K562 (cell line): ENCODE measurements around the gene EEFSEC. TPM values are rescaled to one million over a fixed set of nuclear protein-coding genes. Genes with fewer than 3 reads are reported as not detected.

Source experiments
- ATF1 ChIP-seq, 2 experiments: fragments of 450-650 bp in 1 of 2; IDR thresholded peaks; 2 replicates each; pipeline ENCODE4 v1.6.1; 2016; ENCODE audit warnings: missing compliant biosample characterization in 1 of 2, missing genetic modification characterization in 1 of 2
- ATF7 ChIP-seq: fragments of 450-650 bp; IDR thresholded peaks from 2 replicates; pipeline ENCODE4 v1.7.1; 2014; ENCODE audit warnings: mild to moderate bottlenecking, moderate library complexity
- BCL6 ChIP-seq: fragments of 250-450 bp; sonication (Bioruptor Pico); IDR thresholded peaks from 2 replicates; pipeline ENCODE4 v1.4.0; 2020
- BRD4 ChIP-seq: fragments of 200-600 bp; sonication (generic); IDR thresholded peaks from 2 replicates; pipeline ENCODE4 v1.6.1; 2017; ENCODE audit warnings: inconsistent platforms
- BRF2 ChIP-seq: IDR thresholded peaks from 3 replicates; pipeline ENCODE4 v1.6.1; 2011; ENCODE audit warnings: borderline replicate concordance, mild to moderate bottlenecking; ENCODE audit not compliant: insufficient read length, insufficient read depth
- CTBP1 ChIP-seq: fragments of 450-650 bp; IDR thresholded peaks from 2 replicates; pipeline ENCODE4 v1.6.1; 2016; ENCODE audit warnings: borderline replicate concordance
- CXXC5 ChIP-seq: fragments of 250-450 bp; sonication (Bioruptor Pico); IDR thresholded peaks from 2 replicates; pipeline ENCODE4 v1.8.0; 2022; ENCODE audit warnings: inconsistent platforms, mild to moderate bottlenecking, moderate library complexity
- DMBX1 ChIP-seq: fragments of 250-450 bp; sonication (Bioruptor Pico); IDR thresholded peaks from 2 replicates; pipeline ENCODE4 v1.8.0; 2022; ENCODE audit warnings: inconsistent platforms, mild to moderate bottlenecking, moderate library complexity, borderline replicate concordance
- HSF4 ChIP-seq: fragments of 250-450 bp; sonication (Bioruptor Pico); IDR thresholded peaks from 2 replicates; pipeline ENCODE4 v2.1.2; 2022; ENCODE audit warnings: mild to moderate bottlenecking, moderate library complexity, borderline replicate concordance
- JUN ChIP-seq, 2 experiments: sonication (generic) in 1 of 2; formaldehyde crosslinking in 1 of 2; IDR thresholded peaks; 2 replicates each; pipeline versions ENCODE4 v1.6.1 to v1.8.0; 2012 to 2022; ENCODE audit warnings: borderline replicate concordance in 2 of 2, mild to moderate bottlenecking in 2 of 2, improper control_type of control experiment in 1 of 2, low read depth in 1 of 2, low read length in 1 of 2, missing genetic modification reagents in 1 of 2
- JUNB ChIP-seq: fragments of 450-650 bp; formaldehyde crosslinking; conservative IDR thresholded peaks from 2 replicates; pipeline ENCODE4 v1.4.0; 2020; ENCODE audit warnings: mild to moderate bottlenecking
- KDM1A ChIP-seq, 2 experiments: fragments of 450-650 bp; IDR thresholded peaks; 2 replicates each; pipeline ENCODE4 v1.6.1; 2016; ENCODE audit warnings: mild to moderate bottlenecking in 2 of 2
- NR2C2 ChIP-seq, 2 experiments: fragments of 200-800 bp in 1 of 2; sonication (Bioruptor generic) in 1 of 2; sonication (generic) in 1 of 2; formaldehyde crosslinking in 1 of 2; IDR thresholded peaks; 2 replicates each; pipeline versions ENCODE4 v1.6.1 to v1.8.0; 2016 to 2022; ENCODE audit warnings: mild to moderate bottlenecking in 1 of 2, missing compliant biosample characterization in 1 of 2, missing genetic modification characterization in 1 of 2, missing genetic modification reagents in 1 of 2
- POLR2B ChIP-seq: fragments of 450-650 bp; IDR thresholded peaks from 2 replicates; pipeline ENCODE4 v1.6.1; 2018; ENCODE audit warnings: low read depth; ENCODE audit not compliant: partially characterized antibody
- POLR2G ChIP-seq: fragments of 200-400 bp; formaldehyde crosslinking; IDR thresholded peaks from 2 replicates; pipeline ENCODE4 v1.6.1; 2017; ENCODE audit warnings: low read depth, mild to moderate bottlenecking, antibody characterized with exemption, low read length, moderate library complexity
- PYGO2 ChIP-seq: fragments of 450-650 bp; IDR thresholded peaks from 2 replicates; pipeline ENCODE4 v1.6.1; 2016; ENCODE audit warnings: mild to moderate bottlenecking, missing genetic modification characterization, moderate library complexity, missing compliant biosample characterization
- RUNX1 ChIP-seq: sonication (generic); IDR thresholded peaks from 2 replicates; pipeline ENCODE4 v1.6.1; 2016; ENCODE audit warnings: antibody characterized with exemption, low read depth
- TBL1XR1 ChIP-seq, 2 experiments: IDR thresholded peaks; 2 replicates each; pipeline ENCODE4 v1.6.1; 2012; ENCODE audit warnings: improper control_type of control experiment in 2 of 2, low read length in 2 of 2, mild to moderate bottlenecking in 1 of 2
- TEAD4 ChIP-seq, 2 experiments: sonication (generic) in 1 of 2; formaldehyde crosslinking in 1 of 2; IDR thresholded peaks; 2 replicates each; pipeline versions ENCODE4 v1.6.1 to v1.8.0; 2012 to 2022; ENCODE audit warnings: borderline replicate concordance in 1 of 2, inconsistent platforms in 1 of 2, low read length in 1 of 2, mild to moderate bottlenecking in 1 of 2, missing genetic modification reagents in 1 of 2
- TGIF2 ChIP-seq: sonication (generic); formaldehyde crosslinking; IDR thresholded peaks from 2 replicates; pipeline ENCODE4 v1.8.1; 2022; ENCODE audit warnings: mild to moderate bottlenecking, missing genetic modification reagents, moderate library complexity
- ZNF253 ChIP-seq: fragments of 250-450 bp; sonication (Bioruptor Pico); conservative IDR thresholded peaks from 2 replicates; pipeline ENCODE4 v1.6.1; 2021; ENCODE audit warnings: mild to moderate bottlenecking
- ZNF384 ChIP-seq: IDR thresholded peaks from 2 replicates; pipeline ENCODE4 v1.6.1; 2012; ENCODE audit warnings: low read depth, low read length, improper control_type of control experiment
- ZNF436 ChIP-seq: fragments of 250-450, 450-650 bp; sonication (Bioruptor Pico); formaldehyde crosslinking; IDR thresholded peaks from 2 replicates; pipeline ENCODE4 v1.7.0; 2020; ENCODE audit warnings: mild to moderate bottlenecking
- polyA plus RNA-seq, 8 experiments: library from polyadenylated mRNA; depleted of rRNA in 4 of 8; stranded (reverse) in 5 of 8; unstranded in 3 of 8; fragments of >200 nt; fragmentation: Nextera tagmentation in 2 of 8; fragmentation: Illumina TruSeq in 1 of 8; extraction: Ambion mirVana in 2 of 8; extraction: Trizol in 1 of 8; gene quantifications; 2 replicates each; pipeline versions ENCODE4 v1.2.1 to v1.2.3, GENCODE V29; 2011 to 2014; ENCODE audit warnings: inconsistent platforms in 1 of 8, missing spikeins in 1 of 8
- total RNA-seq, 7 experiments: library from RNA; depleted of rRNA in 6 of 7; stranded (reverse); fragments of >200 nt in 6 of 7; fragmentation: Illumina TruSeq in 2 of 7; extraction: Trizol in 2 of 7; gene quantifications; 2 replicates each; pipeline versions ENCODE4 v1.2.1 to v1.2.3, GENCODE V29; 2011 to 2021; ENCODE audit warnings: low replicate concordance in 1 of 7

The EEFSEC gene
- total and polyA plus RNA-seq, 9 of the 15 experiments (the other 6 are each of a cell fraction or from before 2014, with no cell fraction given): 0.35 to 11.8 (median 7.7) TPM

DNA sequence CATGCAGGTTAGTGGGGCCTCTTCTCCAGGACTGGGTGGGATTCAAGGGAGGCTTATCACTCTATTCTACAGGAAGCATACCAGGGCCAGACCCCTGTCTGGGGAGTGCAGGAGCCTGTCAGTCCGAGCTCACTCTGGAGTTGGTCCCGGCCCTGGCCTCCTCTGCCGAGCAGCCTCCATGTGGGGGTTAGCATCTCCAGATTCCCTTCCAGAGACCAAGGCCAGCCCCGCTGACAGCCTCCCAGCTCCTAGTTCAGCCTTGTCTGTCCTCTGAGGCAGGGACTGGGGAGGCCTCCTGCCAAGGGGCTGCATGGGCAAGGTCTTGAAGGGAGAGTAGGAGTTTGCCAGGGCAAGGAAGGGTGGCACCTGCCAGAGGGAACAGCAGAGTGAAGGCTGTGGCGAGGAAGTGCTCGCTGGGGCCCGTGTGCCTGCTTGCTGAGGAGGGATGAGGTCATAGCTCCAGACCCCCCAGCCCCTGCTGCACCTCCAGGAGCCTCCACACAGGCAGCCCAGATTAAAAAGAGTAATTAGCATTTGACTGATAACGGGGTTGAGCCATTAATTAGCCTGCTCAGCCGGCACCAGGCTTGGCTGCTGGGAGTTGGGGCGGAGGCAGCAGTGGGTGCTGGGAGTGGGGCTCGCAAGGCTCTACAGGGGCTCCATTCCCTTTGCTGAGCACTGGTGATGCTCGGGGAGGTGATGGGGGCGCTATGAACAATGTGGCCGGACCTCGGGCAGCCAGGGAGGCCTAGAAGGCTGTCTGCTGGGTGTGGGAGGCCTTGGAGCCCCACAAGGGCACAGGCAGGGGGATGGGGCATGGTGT is 259.1 kb downstream of the EEFSEC start (continued):
- TF ChIP-seq ZNF253 (CRISPR knock-in tag): no peak
- no peak for TF ChIP-seq BRF2
- TF ChIP-seq NR2C2 (CRISPR knock-in tag; IDR thresholded peaks at IDR 0.05): no peak
- TF ChIP-seq NR2C2 (tag; IDR thresholded peaks at IDR 0.05): no peak
- no peak for TF ChIP-seq TGIF2
- no peak for TF ChIP-seq POLR2B
- TF ChIP-seq TEAD4 (IDR thresholded peaks at IDR 0.05; ENCODE audit: low read length): no peak
- no peak for TF ChIP-seq TEAD4 (CRISPR knock-in tag; IDR thresholded peaks at IDR 0.05; ENCODE audit: borderline replicate concordance)
- 0 out of 4 replicates have a peak, but pooled peaks of 1 of the 2 experiments have one; percentile 33 for TF ChIP-seq KDM1A (IDR thresholded peaks at IDR 0.05)
- no peak for TF ChIP-seq PYGO2 (tag)
- no peak for TF ChIP-seq CXXC5 (CRISPR knock-in tag)
- peak; percentile 22; the same call in 1 of the 2 replicates for TF ChIP-seq DMBX1 (CRISPR knock-in tag)
- no peak for TF ChIP-seq JUNB
- peak; percentile 68 for TF ChIP-seq ATF7
- no peak; the same call in 1 of the 2 replicates for TF ChIP-seq BRD4
- 0 out of 2 replicates have a peak, but pooled peaks have one; percentile 25 for TF ChIP-seq CTBP1
- 0 out of 2 replicates have a peak, but pooled peaks have one; percentile 11 for TF ChIP-seq POLR2G
- no peak for TF ChIP-seq ZNF384
- no peak for TF ChIP-seq TBL1XR1 (IDR thresholded peaks at IDR 0.05; ENCODE audit: low read length in 2 of 2)
- no peak for TF ChIP-seq RUNX1
- no peak for TF ChIP-seq BCL6
- no peak for TF ChIP-seq ATF1 (CRISPR knock-in tag; IDR thresholded peaks at IDR 0.05)
- TF ChIP-seq ATF1 (tag; IDR thresholded peaks at IDR 0.05): no peak
- TF ChIP-seq HSF4: no peak
- no peak for TF ChIP-seq ZNF436 (CRISPR knock-in tag)
- TF ChIP-seq JUN (IDR thresholded peaks at IDR 0.05; ENCODE audit: borderline replicate concordance, low read depth, low read length): peak; percentile 8; the same call in 1 of the 2 replicates
- TF ChIP-seq JUN (CRISPR knock-in tag; IDR thresholded peaks at IDR 0.05; ENCODE audit: borderline replicate concordance): no peak
